Right hindlimb (tissue), 1 donor: ENCODE results near the gene SLC11A2.
A peak's percentile ranks its signal among the peaks of the same experiment; 100 is the strongest.

Source experiments
- DNase-seq: peaks from one replicate; pipeline ENCODE4 v3.0.0-alpha.2; 2018

Gene SLC11A2

DNA sequence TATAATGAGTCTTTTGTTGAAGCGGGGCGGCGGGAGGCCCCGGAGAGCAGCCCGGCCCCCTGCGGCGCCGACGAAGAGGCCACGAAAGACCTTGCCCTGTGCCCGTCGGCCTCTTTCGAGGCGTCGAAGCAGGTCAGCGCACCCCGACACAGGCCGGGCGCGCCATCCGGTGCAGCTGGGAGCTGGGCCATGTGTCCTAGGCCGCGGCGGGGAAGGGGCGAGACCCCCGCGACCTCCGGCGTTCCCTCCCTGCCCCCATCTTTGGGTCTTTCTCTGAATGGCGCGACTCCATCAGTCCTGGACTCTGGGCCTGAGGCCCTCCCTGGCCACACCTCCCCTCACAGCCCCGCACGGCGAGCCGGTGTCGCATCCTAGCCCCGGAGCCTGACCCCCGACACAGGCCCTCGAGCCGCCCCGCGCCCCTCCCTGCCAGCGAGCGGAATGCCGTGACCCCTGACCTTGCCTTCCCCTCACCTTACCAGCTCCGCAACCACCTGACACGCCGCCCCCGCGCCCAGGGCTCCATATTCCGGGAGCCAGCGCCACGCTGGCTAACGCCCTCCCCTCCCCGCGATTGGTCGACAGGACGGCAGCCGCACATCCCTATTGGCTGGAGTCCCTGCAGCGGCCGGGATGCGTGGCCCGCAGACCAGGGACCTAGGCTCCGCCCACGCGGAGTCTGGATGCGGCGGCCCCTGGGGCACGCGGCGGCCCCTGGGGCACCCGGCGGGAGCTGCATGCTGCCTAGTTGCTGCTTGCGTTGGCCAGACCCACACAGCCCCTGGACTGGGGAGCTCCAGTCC is at the start of gene SLC11A2:
TSS of gene SLC11A2 (minus strand) at position 549 of the 803 bp plus-strand sequence. CDS start 15,656 bp downstream, outside the sequence.
- peak; percentile 96 for DNase-seq

- no peak for DNase-seq
Measured at GRCh38 chr12:51075390-51075789, 49.2 kb upstream of the SLC11A2 start.

DNA sequence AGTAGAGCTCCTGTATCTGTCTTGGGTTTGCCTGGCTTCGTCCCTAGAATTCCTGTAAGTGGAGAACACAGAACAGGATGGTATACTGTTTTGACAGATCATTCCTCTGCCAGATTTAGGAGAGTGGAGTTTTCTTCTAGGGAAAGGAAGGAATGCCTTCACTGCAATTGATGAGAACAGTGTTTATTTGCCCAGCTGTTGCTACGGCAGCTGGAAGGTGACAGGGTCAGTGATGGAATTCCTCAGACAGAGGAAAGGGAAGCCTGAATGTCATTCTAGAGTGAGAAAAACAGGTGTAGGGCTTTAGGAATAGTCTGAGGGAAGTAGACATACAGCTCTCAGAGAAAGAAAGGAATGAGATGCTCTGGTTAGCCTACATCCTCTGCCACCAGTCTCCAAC is 45.5 kb upstream of the SLC11A2 start:
- DNase-seq, result no peak

- DNase-seq, result no peak
Measured at GRCh38 chr12:51070004-51070403, 43.8 kb upstream of the SLC11A2 start.

GRCh38 chr12:51067771-51068170 is 41.6 kb upstream of the SLC11A2 start:
- DNase-seq, result no peak

DNA sequence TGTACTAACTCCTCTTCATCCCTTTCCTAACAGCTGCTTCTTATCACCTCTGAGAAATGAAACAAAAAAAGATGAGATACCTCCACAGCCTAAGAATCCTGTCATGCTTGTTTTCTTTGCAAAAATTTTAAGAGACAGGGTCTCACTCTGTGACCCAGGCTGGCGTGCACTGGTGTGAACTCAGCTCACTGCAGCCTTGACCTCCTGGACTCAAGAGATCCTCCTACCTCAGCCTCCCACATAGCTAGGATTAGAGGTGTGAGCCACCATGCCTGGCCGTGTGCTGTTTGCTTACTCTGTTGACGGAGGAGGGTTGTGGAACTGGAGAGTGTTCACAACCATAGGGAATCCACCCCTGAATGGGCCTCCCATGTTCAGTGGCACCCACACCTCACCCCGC is 41.0 kb upstream of the SLC11A2 start:
- no peak for DNase-seq

DNA sequence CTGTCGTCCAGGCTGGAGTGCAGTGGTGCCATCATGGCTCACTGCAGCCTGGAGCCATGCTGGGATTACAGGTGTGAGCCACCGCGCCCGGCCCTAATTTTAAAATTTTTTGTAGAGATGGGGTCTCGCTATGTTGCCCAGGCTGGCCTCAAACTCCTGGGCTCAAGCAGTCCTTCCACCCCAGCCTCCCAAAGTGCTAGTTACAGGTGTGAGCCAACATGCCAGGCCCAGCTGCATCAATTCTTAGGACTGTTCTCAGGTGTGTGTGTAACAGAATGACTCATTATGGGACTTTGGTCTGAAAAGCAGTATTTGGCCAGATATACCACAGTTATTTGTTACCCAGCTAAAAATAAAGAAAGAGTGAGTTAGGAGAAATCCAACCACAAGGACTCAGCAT is 39.3 kb upstream of the SLC11A2 start:
- DNase-seq, result no peak

- no peak for DNase-seq
Measured at GRCh38 chr12:51062631-51063397, 36.6 kb upstream of the SLC11A2 start.

GRCh38 chr12:51059086-51059485 is 32.9 kb upstream of the SLC11A2 start:
- DNase-seq, result no peak

- DNase-seq, result no peak
Measured at GRCh38 chr12:51056242-51056641, 30.1 kb upstream of the SLC11A2 start.

DNA sequence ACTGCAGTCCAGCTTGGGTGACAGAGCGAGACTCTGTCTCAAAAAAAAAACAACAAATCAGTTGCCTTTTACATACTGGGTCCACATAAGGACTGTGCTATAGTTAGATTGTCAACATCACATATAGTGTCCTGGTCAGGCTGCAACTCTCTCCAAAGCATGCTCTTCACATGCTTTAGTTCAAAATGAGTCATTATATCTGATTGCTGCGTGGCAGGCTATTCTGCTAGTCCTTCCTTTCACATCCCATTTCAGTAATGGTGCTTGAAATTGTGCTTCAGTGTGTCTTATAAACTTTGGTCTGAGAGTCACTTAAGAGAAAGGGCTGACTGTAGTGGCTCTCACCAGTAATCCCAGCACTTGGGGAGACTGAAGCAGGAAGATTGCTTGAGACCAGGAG is 28.9 kb upstream of the SLC11A2 start:
- DNase-seq, result no peak

GRCh38 chr12:51051787-51052186 is 25.6 kb upstream of the SLC11A2 start:
- DNase-seq, result no peak

DNA sequence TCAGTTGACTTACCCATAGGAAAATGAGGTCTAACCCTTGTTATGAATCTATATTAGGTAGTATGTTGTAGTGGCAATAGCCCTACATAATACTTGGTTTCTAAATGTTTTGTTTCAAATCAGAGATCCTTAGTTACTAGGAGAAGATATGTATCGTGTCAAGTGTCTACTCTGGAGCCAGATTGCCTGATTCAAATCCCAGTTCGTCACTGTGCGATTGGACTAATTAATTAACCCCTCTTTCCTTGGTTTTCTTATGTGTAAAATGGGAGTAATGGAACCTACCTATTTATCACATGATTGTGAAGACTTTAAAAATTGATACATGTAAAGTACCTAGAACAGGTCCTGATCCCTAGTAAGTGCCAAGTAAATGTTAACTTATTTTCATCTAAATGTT is 23.3 kb upstream of the SLC11A2 start:
- DNase-seq, result no peak

DNA sequence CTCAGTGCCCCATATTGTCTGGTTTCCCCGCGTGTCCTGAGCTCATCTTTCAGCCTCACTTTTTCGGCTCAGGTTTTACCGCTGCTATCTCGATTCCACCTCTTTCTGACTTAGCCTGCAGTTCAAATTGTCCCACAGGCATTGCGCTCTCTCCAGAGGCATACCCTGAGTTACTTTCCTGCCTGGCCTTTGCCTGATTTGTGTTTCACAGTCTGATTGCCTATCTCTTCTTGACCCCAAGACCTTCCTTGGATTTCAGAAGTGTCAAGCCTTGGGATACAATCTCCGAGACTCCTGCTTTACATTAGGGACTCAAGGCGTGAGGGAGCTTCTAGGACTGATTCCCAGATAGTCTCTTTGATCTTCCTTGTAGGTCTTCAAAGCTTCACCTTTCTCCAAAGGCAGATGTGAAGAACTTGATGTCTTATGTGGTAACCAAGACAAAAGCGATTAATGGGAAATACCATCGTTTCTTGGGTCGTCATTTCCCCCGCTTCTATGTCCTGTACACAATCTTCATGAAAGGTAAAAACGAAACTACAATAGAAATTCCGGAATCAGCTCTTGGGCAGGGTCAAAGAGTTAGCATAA is 22.6 kb upstream of the SLC11A2 start:
- DNase-seq, result no peak

DNA sequence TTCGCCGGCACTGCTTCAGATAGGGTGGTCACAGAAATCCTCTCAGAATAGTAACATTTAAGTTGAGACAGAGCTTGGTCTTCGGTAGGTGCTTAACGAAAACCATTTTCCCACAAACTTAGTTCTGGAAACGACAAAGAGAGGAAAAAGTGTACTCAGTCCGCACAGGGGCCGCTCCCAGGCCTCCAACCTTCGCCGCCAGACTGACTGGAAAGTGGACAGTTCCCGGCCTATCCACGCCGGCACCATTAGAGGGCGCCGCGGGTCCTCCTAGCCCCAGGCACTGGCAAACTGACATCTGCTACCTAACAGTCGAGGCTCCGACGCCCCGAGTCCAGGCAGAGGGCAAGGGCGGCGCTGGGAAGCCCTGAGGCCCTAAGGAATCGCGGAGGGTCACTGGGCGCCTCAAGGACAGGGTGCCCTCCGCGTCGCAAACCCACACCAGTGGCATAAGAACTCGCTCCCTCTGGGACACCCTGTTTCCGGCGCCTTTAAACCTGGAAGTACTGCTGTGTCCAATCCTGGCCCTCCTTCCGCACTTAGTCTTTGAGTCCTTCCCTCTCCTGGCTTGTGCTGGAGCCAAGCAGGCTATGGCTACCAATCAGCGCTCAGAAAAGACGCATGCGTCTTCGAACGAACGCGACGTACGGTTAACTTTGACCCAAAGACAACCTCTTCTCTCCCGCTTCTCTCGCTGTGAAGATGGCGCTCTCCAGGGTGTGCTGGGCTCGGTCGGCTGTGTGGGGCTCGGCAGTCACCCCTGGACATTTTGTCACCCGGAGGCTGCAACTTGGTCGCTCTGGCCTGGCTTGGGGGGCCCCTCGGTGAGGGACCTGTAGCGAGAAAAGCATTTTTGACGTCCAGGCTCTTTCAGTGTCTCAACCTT is 21.7 kb upstream of the SLC11A2 start, which contains the start of gene LETMD1:
TSS of gene LETMD1 (plus strand) at position 673 of the 886 bp plus-strand sequence. CDS start at position 703, 30 bp downstream.
- peak; percentile 96 for DNase-seq

DNA sequence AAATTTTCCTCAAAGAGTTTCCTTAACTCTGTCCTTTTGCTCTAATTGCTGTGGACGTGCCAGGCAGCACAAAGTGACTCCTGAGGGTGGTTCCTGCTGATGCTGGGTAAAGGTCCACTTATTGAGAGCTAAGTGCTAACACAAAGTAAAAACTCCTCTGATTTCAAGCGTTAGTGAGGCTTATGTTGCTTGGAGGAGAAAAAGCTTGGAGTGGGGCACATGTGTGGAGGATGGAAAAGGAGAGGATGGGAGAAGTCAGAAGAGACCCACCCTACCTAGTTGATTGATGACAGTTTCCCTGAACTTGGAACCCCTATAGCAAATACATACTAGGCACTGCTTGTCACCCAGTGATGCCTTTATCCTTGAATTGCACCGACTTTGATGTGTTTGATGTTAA is 10.1 kb upstream of the SLC11A2 start:
- DNase-seq, result no peak

DNA sequence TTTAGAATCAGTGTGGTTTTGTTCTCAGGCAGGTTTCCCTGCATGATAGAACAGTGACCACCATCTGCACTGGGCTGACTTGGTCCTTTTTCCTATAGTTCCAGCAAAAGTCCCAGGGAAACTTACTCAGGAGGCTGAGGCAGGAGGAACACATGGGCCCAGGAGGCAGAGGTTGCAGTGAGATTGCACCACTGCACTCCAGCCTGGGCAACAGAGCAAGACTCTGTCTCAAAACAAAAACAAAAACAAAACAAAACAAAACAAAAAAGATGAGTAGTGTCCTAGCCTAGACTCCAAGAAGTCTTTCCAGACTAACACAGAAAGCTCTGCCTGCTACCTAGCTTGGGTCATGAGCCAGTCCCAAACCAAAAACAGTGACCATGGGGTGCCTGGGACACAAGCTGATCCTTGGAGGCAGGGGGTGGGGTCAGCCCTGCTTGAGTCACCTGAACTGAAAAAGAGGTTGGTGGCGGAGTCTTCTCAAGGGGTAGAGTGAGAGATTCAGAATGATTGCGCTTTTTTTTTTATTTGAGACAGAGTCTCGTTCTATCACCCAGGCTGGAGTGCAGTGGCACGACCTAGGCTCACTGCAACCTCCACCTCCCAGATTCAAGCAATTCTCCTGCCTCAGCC is 7.4 kb upstream of the SLC11A2 start:
- DNase-seq, result no peak

DNA sequence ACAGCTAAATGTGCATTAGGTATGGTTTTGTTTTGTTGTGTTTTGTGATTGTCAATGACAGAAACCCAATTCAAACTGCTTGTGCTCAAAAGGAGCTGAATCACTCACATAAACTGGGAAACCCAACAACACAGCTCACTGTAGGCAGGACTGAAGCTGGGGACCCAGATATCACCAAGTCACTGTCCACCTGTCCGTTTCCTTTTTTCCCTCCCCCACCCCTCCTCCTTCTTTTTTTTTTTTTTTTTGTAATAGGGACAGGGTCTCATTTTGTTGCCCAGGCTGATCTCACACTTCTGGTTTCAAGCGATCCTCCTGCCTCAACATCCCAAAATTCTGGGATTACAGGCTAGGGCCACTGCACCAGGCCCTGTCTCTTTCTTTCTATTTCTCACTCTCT is 6.9 kb upstream of the SLC11A2 start:
- DNase-seq, result no peak

DNA sequence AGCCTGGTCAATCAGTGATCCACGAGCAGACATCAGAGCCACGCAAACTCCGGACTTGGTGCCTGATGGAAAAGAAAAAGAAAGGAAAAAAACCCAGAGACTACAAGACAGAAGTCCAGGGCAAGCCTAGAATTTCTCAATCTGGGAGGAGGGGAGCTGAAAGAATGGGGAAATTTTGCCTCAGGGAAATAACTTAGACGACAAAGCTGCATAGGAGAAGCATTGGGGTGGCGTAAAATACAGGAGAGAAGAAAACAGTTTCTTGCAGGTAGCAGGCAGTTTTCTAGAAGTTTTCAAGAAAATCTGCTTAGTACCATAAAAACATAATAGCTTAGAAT is 2.6 kb upstream of the SLC11A2 start:
- DNase-seq, result no peak

DNA sequence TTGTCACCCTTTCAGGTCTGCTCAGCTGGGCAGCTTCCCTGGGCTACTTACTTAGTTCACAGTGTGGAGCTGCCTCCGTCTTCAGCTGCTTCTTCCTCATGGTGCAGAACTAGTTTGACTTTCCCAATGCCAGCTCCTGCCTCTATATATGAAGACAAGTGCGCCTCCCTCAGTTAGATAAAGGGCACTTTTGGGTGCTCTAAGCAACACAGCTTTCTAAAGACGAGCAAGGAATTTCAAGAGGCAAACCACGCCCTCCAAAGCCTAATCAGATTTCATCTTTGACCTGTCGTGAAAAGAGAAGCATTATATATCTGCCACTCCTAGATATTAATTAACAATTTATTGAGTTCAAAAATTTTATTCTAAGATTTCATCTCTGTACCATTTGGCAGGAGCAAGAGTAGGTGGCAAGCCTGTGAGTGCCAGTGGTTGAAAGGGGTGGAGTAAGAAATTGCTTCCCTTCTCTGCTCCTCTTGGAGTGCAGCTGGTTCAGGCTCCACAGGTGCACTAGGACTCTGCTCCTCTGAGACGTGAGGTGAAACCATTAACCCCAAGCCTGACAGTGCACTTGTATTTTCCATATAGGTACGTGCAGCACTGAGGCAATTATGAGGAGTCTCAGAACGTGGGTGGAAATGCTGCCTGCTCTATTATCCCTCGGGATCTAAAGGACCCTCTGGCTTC is 2.1 kb upstream of the SLC11A2 start:
- no peak for DNase-seq

DNA sequence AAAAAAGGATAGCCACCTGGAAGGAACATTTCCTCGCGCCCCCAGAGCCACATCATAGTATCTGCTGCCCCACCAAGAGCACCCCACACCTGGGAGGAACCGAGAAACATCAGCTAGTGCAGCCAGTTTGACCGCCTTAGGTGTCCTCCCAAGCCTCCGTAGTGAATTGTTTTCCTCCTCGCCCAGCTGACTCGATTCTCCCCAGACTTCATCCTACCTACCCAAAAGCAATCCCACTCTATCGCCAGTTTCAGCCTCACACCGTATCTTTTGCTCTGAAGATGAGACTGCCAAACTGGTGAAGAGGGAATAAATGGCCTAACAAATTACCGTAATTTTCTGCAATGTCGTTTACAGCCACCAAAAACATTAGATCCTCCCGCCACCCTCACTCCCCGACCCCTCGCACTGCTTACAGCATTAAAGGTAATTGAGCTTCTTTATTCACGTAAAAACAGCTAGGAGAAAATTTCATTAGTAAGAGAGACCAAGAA is 1.2 kb upstream of the SLC11A2 start:
- no peak for DNase-seq
